Measurements from ENCODE around the gene RAD21L1.
A peak's percentile ranks its signal among the peaks of the same experiment; 100 is the strongest.

The RAD21L1 gene

DNA sequence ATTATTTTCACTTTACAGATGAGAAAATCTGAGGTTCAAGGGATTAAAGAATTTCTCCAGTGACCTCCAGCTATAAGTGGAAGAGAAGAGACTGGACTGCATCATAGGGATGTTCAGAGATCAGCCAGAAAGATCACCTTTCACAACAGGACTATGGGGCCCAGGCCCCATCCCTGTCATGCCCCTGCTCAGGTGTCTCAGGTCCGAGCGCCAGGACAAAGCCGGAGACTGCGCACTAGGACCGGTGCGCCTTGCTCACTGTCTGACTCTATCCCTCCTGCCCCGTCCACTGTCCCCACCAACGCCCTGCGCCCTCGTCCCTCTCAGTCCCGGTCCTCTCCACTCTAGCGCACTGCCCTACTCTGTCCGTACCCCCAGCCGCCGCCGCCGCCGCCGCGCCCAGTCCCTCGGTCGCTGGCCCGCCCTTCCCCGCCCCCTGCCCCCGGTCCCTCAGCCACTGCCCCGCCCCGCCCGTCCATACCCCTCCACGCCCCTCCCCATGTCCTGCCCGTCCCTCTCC is 521 bp upstream of the RAD21L1 start:
- Mint-ChIP-seq H3K4me1 (no peaks in the 10 kb centered on the region), H3K27ac (no peak overlapping the region), H3K36me3 (ENCODE audit: low read depth) (no peaks in the 10 kb centered on the region), H3K27me3 (ENCODE audit: low read depth) (peaks cover 43% of the 10 kb centered on the region), H3K9me3 (peaks cover 3% of the 10 kb centered on the region), H3K4me3 (peak overlapping the region; percentile 83 to 84 (median 83))
- TF ChIP-seq, protein P1, sequence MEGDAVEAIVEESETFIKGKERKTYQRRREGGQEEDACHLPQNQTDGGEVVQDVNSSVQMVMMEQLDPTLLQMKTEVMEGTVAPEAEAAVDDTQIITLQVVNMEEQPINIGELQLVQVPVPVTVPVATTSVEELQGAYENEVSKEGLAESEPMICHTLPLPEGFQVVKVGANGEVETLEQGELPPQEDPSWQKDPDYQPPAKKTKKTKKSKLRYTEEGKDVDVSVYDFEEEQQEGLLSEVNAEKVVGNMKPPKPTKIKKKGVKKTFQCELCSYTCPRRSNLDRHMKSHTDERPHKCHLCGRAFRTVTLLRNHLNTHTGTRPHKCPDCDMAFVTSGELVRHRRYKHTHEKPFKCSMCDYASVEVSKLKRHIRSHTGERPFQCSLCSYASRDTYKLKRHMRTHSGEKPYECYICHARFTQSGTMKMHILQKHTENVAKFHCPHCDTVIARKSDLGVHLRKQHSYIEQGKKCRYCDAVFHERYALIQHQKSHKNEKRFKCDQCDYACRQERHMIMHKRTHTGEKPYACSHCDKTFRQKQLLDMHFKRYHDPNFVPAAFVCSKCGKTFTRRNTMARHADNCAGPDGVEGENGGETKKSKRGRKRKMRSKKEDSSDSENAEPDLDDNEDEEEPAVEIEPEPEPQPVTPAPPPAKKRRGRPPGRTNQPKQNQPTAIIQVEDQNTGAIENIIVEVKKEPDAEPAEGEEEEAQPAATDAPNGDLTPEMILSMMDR (IDR thresholded peaks at IDR 0.05; ENCODE audit: unreplicated experiment in 3 of 3), result no peak

DNA sequence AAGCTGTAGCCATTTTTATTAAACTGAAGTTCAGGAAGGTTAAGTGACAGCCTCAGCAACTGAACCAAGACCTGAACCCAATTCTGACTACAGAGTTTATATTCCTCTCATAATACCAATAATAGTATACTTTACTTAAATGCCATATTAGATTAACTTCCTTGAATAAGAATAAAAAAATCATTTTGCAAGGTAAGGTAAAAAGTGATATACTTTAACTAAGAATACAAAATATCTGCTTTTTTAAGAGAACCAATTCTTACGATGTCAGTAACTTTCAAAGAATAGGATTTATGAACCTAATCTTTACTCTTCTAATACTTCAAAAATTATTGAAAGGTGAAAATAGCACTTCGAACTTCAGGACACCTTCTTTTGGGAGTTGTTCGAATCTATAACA is 3.7 kb downstream of the RAD21L1 start:
- H3K27me3 Mint-ChIP-seq (ENCODE audit: low read depth), result peaks cover 40% of the 10 kb centered on the region
- H3K9me3 Mint-ChIP-seq, result no peaks in the 10 kb centered on the region

DNA sequence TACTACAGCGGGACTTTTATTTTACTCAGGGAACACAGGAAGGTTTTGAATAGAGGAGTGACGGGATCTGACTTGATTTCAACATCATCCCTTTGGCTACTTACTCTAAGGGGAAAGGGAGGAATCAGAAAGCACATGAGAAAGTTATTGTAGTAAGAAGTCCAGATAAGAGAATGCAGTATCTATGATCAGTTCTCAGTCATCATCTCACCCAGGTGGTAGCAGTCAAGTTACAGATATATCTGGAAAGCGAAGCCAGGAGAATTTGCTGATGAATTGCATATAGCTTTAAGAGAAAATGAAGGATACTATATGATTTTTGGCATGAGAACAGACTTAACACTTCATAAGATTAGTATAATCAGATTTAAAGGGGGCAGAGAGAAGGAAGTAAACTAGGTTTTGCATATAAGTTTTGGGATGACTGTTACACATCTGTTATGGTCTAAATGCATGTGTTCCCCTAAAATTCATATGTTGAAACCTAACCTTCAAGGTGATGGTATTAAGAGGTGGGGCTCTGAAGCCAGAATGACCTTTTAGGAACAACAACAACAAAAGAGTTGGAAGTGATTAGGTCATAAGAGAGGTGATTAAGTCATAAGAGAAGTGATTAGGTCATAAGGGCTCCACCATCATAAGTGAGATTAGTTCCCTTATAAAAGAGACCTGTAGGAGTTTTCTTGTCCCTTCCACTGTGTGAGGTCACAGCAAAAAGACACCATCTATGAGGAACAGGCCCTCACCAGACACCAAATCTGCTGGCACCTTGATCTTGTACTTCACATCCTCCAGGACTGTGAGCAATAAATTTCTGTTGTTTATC is 6.7 kb downstream of the RAD21L1 start:
- no peak overlapping the region for H3K27ac Mint-ChIP-seq
- no peak overlapping the region for H3K4me3 Mint-ChIP-seq
- H3K27me3 Mint-ChIP-seq (ENCODE audit: low read depth), result peaks cover 31% of the 10 kb centered on the region
- TF ChIP-seq, protein P1 (IDR thresholded peaks at IDR 0.05; ENCODE audit: unreplicated experiment in 3 of 3), result no peak
- no peaks in the 10 kb centered on the region for H3K4me1 Mint-ChIP-seq
- H3K36me3 Mint-ChIP-seq (ENCODE audit: low read depth), result no peaks in the 10 kb centered on the region
- H3K9me3 Mint-ChIP-seq, result no peaks in the 10 kb centered on the region

More for the DNA sequence above, 3.7 kb downstream of the RAD21L1 start:
- Mint-ChIP-seq H3K27ac (no peak overlapping the region), H3K4me1 (no peaks in the 10 kb centered on the region), H3K36me3 (ENCODE audit: low read depth) (no peaks in the 10 kb centered on the region), H3K4me3 (no peak overlapping the region)
- TF ChIP-seq, protein P1 (IDR thresholded peaks at IDR 0.05; ENCODE audit: unreplicated experiment in 3 of 3), result no peak

DNA sequence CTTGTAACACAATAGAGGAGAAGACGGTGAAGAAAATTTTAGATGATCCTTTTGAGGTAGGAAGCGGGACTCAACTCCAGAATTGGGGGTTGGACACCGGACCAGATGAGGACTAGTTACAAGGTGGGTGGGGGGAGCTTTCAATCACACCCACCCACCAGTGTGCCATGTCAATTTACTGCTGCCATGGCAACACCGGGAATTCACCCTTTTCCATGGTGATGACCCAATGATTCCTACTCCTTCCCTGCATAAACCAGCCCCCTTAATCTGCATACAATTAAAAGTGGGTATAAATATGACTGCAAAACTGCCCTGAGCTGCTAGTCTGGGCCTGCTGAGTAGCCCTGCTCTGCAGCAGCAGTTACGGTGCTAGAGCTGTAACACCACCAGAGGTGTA is 14.7 kb downstream of the RAD21L1 start:
- TF ChIP-seq, protein P1 (IDR thresholded peaks at IDR 0.05; ENCODE audit: unreplicated experiment in 3 of 3), result no peak
- Mint-ChIP-seq H3K4me1 (peaks cover 1% of the 10 kb centered on the region), H3K9me3 (no peaks in the 10 kb centered on the region), H3K36me3 (ENCODE audit: low read depth) (no peaks in the 10 kb centered on the region), H3K4me3 (no peak overlapping the region), H3K27me3 (ENCODE audit: low read depth) (peaks cover 5% of the 10 kb centered on the region), H3K27ac (no peak overlapping the region)

DNA sequence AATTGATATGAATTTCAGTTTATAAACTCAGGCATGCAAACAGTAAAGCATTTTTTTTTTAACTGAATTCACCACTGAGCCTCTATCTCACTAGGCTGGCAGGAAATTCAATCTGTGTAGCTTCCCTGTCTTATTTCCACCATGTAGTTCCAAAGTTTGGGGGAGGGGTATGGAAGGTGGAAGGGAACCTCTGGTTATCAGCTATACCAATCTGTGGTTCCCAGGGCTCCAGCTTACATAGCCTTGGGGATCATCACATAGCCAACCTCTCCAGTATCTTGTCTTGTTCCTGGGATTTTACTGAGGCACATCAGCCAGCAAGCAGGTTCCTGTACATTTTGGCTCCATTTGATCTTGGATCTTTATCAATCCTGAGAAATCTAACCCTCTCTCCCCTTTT is 15.6 kb downstream of the RAD21L1 start:
- H3K27me3 Mint-ChIP-seq (ENCODE audit: low read depth), result no peaks in the 10 kb centered on the region
- no peaks in the 10 kb centered on the region for H3K36me3 Mint-ChIP-seq (ENCODE audit: low read depth)
- no peaks in the 10 kb centered on the region for H3K9me3 Mint-ChIP-seq
- H3K4me1 Mint-ChIP-seq, result peaks cover 6% of the 10 kb centered on the region
- no peak overlapping the region for H3K4me3 Mint-ChIP-seq
- TF ChIP-seq, protein P1 (IDR thresholded peaks at IDR 0.05; ENCODE audit: unreplicated experiment in 3 of 3), result no peak
- no peak overlapping the region for H3K27ac Mint-ChIP-seq

DNA sequence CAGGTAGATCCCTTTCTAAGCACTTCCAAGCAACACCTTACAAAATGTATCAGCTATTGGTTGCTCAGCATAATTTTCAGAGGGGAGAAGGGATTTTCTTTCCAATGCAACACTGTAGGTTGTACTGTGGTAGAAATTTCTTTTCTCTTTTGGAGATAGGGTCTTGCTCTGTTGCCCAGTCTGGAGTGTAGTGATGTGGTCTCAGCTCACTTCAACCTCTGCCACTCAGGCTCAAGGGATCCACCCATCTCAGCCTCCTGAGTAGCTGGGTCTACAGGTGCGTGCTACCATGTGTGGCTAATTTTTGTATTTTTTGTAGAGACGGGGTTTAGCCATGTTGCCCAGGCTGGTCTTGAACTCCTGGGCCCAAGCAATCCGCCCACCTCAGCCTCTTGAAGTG is 16.3 kb downstream of the RAD21L1 start:
- H3K36me3 Mint-ChIP-seq (ENCODE audit: low read depth), result no peaks in the 10 kb centered on the region
- no peak overlapping the region for H3K4me3 Mint-ChIP-seq
- H3K9me3 Mint-ChIP-seq, result no peaks in the 10 kb centered on the region
- H3K27ac Mint-ChIP-seq, result no peak overlapping the region
- TF ChIP-seq, protein P1 (IDR thresholded peaks at IDR 0.05; ENCODE audit: unreplicated experiment in 3 of 3), result no peak
- no peaks in the 10 kb centered on the region for H3K27me3 Mint-ChIP-seq (ENCODE audit: low read depth)
- H3K4me1 Mint-ChIP-seq, result peaks cover 6% of the 10 kb centered on the region
